C4-2B (cell line): ENCODE data around the gene CRYZL1.

Experiments used
- CTCF ChIP-seq: fragments of 450-650 bp; conservative IDR thresholded peaks from 2 replicates; pipeline ENCODE4 v1.5.1; 2017; ENCODE audit warnings: mild to moderate bottlenecking
- ZFX ChIP-seq: fragments of 450-650 bp; IDR thresholded peaks from 2 replicates; pipeline ENCODE4 v1.6.1; 2017

- TF ChIP-seq CTCF (no peak), ZFX (no peak)
These were observed 3.0 kb upstream of the CRYZL1 start for GRCh38 chr21:33644383-33645074.
